ENCODE data around the gene FXYD7. TPM values are rescaled to one million over a fixed set of nuclear protein-coding genes. Genes with fewer than 3 reads are reported as not detected.
A peak's percentile ranks its signal among the peaks of the same experiment; 100 is the strongest.

The FXYD7 gene
- total and polyA plus RNA-seq, 2 of the 4 experiments (the other 2 are of a cell fraction) = 0.31 TPM; not detected in 1

- Histone ChIP-seq H2AK5ac (ENCODE audit: low read depth, low read length) (no peak overlapping the region), H4K20me1 (ENCODE audit: insufficient read depth, low read length) (no peaks in the 10 kb centered on the region), H4K5ac (ENCODE audit: low read depth, low read length) (no peak overlapping the region), H3K9me3 (ENCODE audit: control insufficient read depth, insufficient read depth, low read length) (peaks cover 20% of the 10 kb centered on the region), H3K4me3 (ENCODE audit: insufficient read depth, low read depth, low read length) (no peak overlapping the region), H2BK20ac (ENCODE audit: low read depth, low read length) (no peak overlapping the region), H3K9ac (ENCODE audit: low read depth, low read length) (no peak overlapping the region), H3K4me1 (ENCODE audit: control insufficient read depth, insufficient read depth, low read length) (no peaks in the 10 kb centered on the region), H3K4ac (ENCODE audit: low read depth, low read length) (no peak overlapping the region), H3K4me2 (ENCODE audit: low read depth, low read length) (no peak overlapping the region), H2BK15ac (ENCODE audit: low read depth, low read length) (no peak overlapping the region), H3K36me3 (ENCODE audit: control insufficient read depth, insufficient read depth, low read length) (peaks cover 35% of the 10 kb centered on the region), H2AFZ (replicated peaks; ENCODE audit: low read length, poor library complexity) (no peak overlapping the region), H3K79me1 (ENCODE audit: low read depth in 1 of 2, low read length in 2 of 2) (peaks cover 0 to 5% of the 10 kb centered on the region in 2 experiments; a peak in 2 of 4 replicates), H3K27ac (ENCODE audit: insufficient read depth, low read length) (no peak overlapping the region), H2AK9ac (replicated peaks; ENCODE audit: low read depth, low read length, poor library complexity) (peak overlapping the region; percentile 63), H3K27me3 (ENCODE audit: control insufficient read depth, insufficient read depth, low read length) (no peaks in the 10 kb centered on the region), H4K8ac (ENCODE audit: low read depth in 2 of 2, low read length in 2 of 2) (no peak overlapping the region), H3K18ac (ENCODE audit: low read depth, low read length) (no peak overlapping the region), H3K56ac (ENCODE audit: extremely low read depth, insufficient read depth, low read length) (no peak overlapping the region), H2BK5ac (ENCODE audit: low read depth, low read length, poor library complexity, severe bottlenecking) (no peak overlapping the region), H3K23ac (ENCODE audit: low read depth, low read length) (no peak overlapping the region), H3K9me1 (ENCODE audit: insufficient read depth, low read length) (no peaks in the 10 kb centered on the region), H3K14ac (replicated peaks; ENCODE audit: low read depth, low read length) (no peak overlapping the region), H4K91ac (ENCODE audit: insufficient read depth, low read depth, low read length) (no peak overlapping the region), H2BK120ac (ENCODE audit: low read depth, low read length) (no peak overlapping the region)
- intact Hi-C loops (cut with micrococcal nuclease) (no loop called here), dilution Hi-C loops (cut with HindIII; ENCODE audit: low sequenced_read_pairs, unreplicated experiment) (no loop called here), in situ Hi-C loops (cut with MboI; ENCODE audit: low sequenced_read_pairs) (no loop called here)
- ATAC-seq (ENCODE audit: low read depth) (no peak), DNase-seq (no peak)
- TF ChIP-seq NFE2L2 (IDR thresholded peaks at IDR 0.05; ENCODE audit: low read depth, low read length) = no peak
- no peak for TF ChIP-seq USF2 (IDR thresholded peaks at IDR 0.05; ENCODE audit: low read depth, low read length)
- TF ChIP-seq RCOR1 (IDR thresholded peaks at IDR 0.05; ENCODE audit: insufficient replicate concordance, low read length) = no peak
- no peak for TF ChIP-seq CHD1 (IDR thresholded peaks at IDR 0.05; ENCODE audit: low read depth, low read length)
- no peak for TF ChIP-seq FOS (IDR thresholded peaks at IDR 0.05; ENCODE audit: low read depth, low read length)
- POLR2A ChIA-PET (ENCODE audit: unreplicated experiment) = interaction anchor here (0.5 kb wide), 1 partner anchor 10 kb away, joined by 9 read pairs; no protein-coding TSS in a partner anchor
- BruUV-seq (replicated peaks) = no TSS peak
- WGBS, 2 experiments (ENCODE audit: extremely low coverage in 2 of 2, insufficient read length in 1 of 2) = 63% methylated on average over 1 of the region's 3 CpGs; no CpG with 5 or more reads in 1 of the 2 experiments
- CTCF ChIA-PET = no interaction called here
Observed at GRCh38 chr19:35168196-35168595, 25.1 kb downstream of the FXYD7 start.
